SK-N-SH treated with all-trans-retinoic acid at 6 μM for 48 hours (cell line): ENCODE results near the gene TBC1D13.
"Not testable (repeated sequence)": the region's sequence is repeated elsewhere in the genome, so short reads cannot be mapped to it uniquely, and the experiment has no call there.

Experiments
- ATAC-seq: fragments of 200-7000 bp; cut with Tn5 transposase; 3 replicates; pipeline ENCODE4 v1.9.1; 2020; ENCODE audit warnings: mild to moderate bottlenecking, moderate library complexity
- ARNTL ChIP-seq: fragments of 450-650 bp; formaldehyde crosslinking; IDR thresholded peaks from 2 replicates; pipeline ENCODE4 v1.5.0; 2020; ENCODE audit warnings: low read depth, mild to moderate bottlenecking, moderate library complexity, borderline replicate concordance
- BACH2 ChIP-seq: fragments of 250-450 bp; sonication (Bioruptor Pico); IDR thresholded peaks from 2 replicates; pipeline ENCODE4 v1.9.0; 2021; ENCODE audit warnings: mild to moderate bottlenecking, borderline replicate concordance
- CREB5 ChIP-seq: fragments of 250-450 bp; sonication (Bioruptor Pico); IDR thresholded peaks from 2 replicates; pipeline ENCODE4 v1.5.1; 2020; ENCODE audit warnings: low read depth, mild to moderate bottlenecking, moderate library complexity
- CSDC2 ChIP-seq: fragments of 250-450 bp; sonication (Bioruptor Pico); IDR thresholded peaks from 2 replicates; pipeline ENCODE4 v1.5.0; 2020; ENCODE audit warnings: mild to moderate bottlenecking, moderate library complexity
- ESRRG ChIP-seq: fragments of 250-450 bp; sonication (Bioruptor Pico); IDR thresholded peaks from 2 replicates; pipeline ENCODE4 v1.6.1; 2021; ENCODE audit warnings: mild to moderate bottlenecking
- GLIS3 ChIP-seq: fragments of 250-450 bp; sonication (Bioruptor Pico); IDR thresholded peaks from 2 replicates; pipeline ENCODE4 v1.5.0; 2020; ENCODE audit warnings: mild to moderate bottlenecking, moderate library complexity
- ISL1 ChIP-seq: fragments of 250-450 bp; sonication (Bioruptor Pico); IDR thresholded peaks from 2 replicates; pipeline ENCODE4 v2.1.2; 2022; ENCODE audit warnings: mild to moderate bottlenecking, moderate library complexity
- OSR1 ChIP-seq: fragments of 250-450 bp; sonication (Bioruptor Pico); IDR thresholded peaks from 2 replicates; pipeline ENCODE4 v1.8.0; 2022; ENCODE audit warnings: moderate library complexity, mild to moderate bottlenecking, inconsistent platforms
- POU6F1 ChIP-seq: fragments of 250-450 bp; sonication (Bioruptor Pico); IDR thresholded peaks from 2 replicates; pipeline ENCODE4 v1.8.0; 2021; ENCODE audit warnings: low read depth, mild to moderate bottlenecking, moderate library complexity, borderline replicate concordance
- PPARA ChIP-seq: fragments of 250-450 bp; sonication (Bioruptor Pico); IDR thresholded peaks from 2 replicates; pipeline ENCODE4 v1.5.0; 2020; ENCODE audit warnings: mild to moderate bottlenecking, borderline replicate concordance
- RARB ChIP-seq: fragments of 250-450 bp; sonication (Bioruptor Pico); IDR thresholded peaks from 2 replicates; pipeline ENCODE4 v1.8.0; 2021; ENCODE audit warnings: mild to moderate bottlenecking, moderate library complexity
- SNAI2 ChIP-seq: fragments of 250-450 bp; sonication (Bioruptor Pico); IDR thresholded peaks from 2 replicates; pipeline ENCODE4 v1.5.0; 2020; ENCODE audit warnings: mild to moderate bottlenecking, moderate library complexity
- TCF4 ChIP-seq: fragments of 250-450 bp; sonication (Bioruptor Pico); IDR thresholded peaks from 2 replicates; pipeline ENCODE4 v1.8.0; 2021; ENCODE audit warnings: mild to moderate bottlenecking, moderate library complexity, borderline replicate concordance
- TOX ChIP-seq: fragments of 250-450 bp; sonication (Bioruptor Pico); IDR thresholded peaks from 2 replicates; pipeline ENCODE4 v1.8.0; 2021; ENCODE audit warnings: mild to moderate bottlenecking, moderate library complexity, borderline replicate concordance
- ZC3H10 ChIP-seq: fragments of 250-450 bp; sonication (Bioruptor Pico); IDR thresholded peaks from 2 replicates; pipeline ENCODE4 v1.5.1; 2021; ENCODE audit warnings: mild to moderate bottlenecking, moderate library complexity
- ZFP3 ChIP-seq: fragments of 250-450 bp; sonication (Bioruptor Pico); IDR thresholded peaks from 2 replicates; pipeline ENCODE4 v1.5.0; 2020; ENCODE audit warnings: mild to moderate bottlenecking, moderate library complexity
- ZFP30 ChIP-seq: fragments of 450-650 bp; formaldehyde crosslinking; IDR thresholded peaks from 2 replicates; pipeline ENCODE4 v1.5.0; 2022; ENCODE audit warnings: mild to moderate bottlenecking, moderate library complexity
- ZNF565 ChIP-seq: fragments of 450-650 bp; formaldehyde crosslinking; conservative IDR thresholded peaks from 2 replicates; pipeline ENCODE4 v1.5.0; 2020; ENCODE audit warnings: low read depth, mild to moderate bottlenecking, moderate library complexity
- ZNF70 ChIP-seq: fragments of 450-650 bp; formaldehyde crosslinking; IDR thresholded peaks from 2 replicates; pipeline ENCODE4 v1.5.0; 2020; ENCODE audit warnings: mild to moderate bottlenecking, moderate library complexity
- ZNF8 ChIP-seq: fragments of 450-650 bp; formaldehyde crosslinking; IDR thresholded peaks from 2 replicates; pipeline ENCODE4 v1.5.0; 2020; ENCODE audit warnings: mild to moderate bottlenecking, moderate library complexity
- TF ChIP-seq, protein P1 (sequence below): fragments of 250-450 bp; sonication (Bioruptor Pico); IDR thresholded peaks from 2 replicates; pipeline ENCODE4 v1.5.0; 2020; ENCODE audit warnings: mild to moderate bottlenecking, moderate library complexity
- TF ChIP-seq, protein P2 (sequence below): fragments of 250-450 bp; sonication (Bioruptor Pico); IDR thresholded peaks from 2 replicates; pipeline ENCODE4 v1.5.1; 2021; ENCODE audit warnings: mild to moderate bottlenecking, moderate library complexity
- TF ChIP-seq, protein P3 (sequence below): fragments of 250-450 bp; sonication (Bioruptor Pico); IDR thresholded peaks from 2 replicates; pipeline ENCODE4 v1.8.0; 2020; ENCODE audit warnings: mild to moderate bottlenecking, moderate library complexity, borderline replicate concordance

Gene TBC1D13

GRCh38 chr9:128792978-128793686 lies 6.1 kb downstream of the TBC1D13 start:
- TF ChIP-seq ARNTL (CRISPR knock-in tag) (no peak), ZFP3 (no peak), POU6F1 (CRISPR knock-in tag) (no peak), OSR1 (no peak), ZNF8 (CRISPR knock-in tag) (no peak), RARB (CRISPR knock-in tag) (no peak), TCF4 (CRISPR knock-in tag) (no peak), SNAI2 (CRISPR knock-in tag) (no peak), ISL1 (CRISPR knock-in tag) (no peak), ESRRG (CRISPR knock-in tag) (no peak), ZNF70 (CRISPR knock-in tag) (no peak), GLIS3 (CRISPR knock-in tag) (no peak), TOX (CRISPR knock-in tag) (no peak), ZC3H10 (CRISPR knock-in tag) (no peak), ZNF565 (CRISPR knock-in tag) (no peak)
- TF ChIP-seq, protein P1, sequence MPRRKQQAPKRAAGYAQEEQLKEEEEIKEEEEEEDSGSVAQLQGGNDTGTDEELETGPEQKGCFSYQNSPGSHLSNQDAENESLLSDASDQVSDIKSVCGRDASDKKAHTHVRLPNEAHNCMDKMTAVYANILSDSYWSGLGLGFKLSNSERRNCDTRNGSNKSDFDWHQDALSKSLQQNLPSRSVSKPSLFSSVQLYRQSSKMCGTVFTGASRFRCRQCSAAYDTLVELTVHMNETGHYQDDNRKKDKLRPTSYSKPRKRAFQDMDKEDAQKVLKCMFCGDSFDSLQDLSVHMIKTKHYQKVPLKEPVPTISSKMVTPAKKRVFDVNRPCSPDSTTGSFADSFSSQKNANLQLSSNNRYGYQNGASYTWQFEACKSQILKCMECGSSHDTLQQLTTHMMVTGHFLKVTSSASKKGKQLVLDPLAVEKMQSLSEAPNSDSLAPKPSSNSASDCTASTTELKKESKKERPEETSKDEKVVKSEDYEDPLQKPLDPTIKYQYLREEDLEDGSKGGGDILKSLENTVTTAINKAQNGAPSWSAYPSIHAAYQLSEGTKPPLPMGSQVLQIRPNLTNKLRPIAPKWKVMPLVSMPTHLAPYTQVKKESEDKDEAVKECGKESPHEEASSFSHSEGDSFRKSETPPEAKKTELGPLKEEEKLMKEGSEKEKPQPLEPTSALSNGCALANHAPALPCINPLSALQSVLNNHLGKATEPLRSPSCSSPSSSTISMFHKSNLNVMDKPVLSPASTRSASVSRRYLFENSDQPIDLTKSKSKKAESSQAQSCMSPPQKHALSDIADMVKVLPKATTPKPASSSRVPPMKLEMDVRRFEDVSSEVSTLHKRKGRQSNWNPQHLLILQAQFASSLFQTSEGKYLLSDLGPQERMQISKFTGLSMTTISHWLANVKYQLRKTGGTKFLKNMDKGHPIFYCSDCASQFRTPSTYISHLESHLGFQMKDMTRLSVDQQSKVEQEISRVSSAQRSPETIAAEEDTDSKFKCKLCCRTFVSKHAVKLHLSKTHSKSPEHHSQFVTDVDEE (CRISPR knock-in tag), result no peak
- TF ChIP-seq, protein P2, sequence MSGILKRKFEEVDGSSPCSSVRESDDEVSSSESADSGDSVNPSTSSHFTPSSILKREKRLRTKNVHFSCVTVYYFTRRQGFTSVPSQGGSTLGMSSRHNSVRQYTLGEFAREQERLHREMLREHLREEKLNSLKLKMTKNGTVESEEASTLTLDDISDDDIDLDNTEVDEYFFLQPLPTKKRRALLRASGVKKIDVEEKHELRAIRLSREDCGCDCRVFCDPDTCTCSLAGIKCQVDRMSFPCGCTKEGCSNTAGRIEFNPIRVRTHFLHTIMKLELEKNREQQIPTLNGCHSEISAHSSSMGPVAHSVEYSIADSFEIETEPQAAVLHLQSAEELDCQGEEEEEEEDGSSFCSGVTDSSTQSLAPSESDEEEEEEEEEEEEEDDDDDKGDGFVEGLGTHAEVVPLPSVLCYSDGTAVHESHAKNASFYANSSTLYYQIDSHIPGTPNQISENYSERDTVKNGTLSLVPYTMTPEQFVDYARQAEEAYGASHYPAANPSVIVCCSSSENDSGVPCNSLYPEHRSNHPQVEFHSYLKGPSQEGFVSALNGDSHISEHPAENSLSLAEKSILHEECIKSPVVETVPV, result no peak
- TF ChIP-seq, all 23 proteins: peak for 0
- no peak for ATAC-seq

DNA sequence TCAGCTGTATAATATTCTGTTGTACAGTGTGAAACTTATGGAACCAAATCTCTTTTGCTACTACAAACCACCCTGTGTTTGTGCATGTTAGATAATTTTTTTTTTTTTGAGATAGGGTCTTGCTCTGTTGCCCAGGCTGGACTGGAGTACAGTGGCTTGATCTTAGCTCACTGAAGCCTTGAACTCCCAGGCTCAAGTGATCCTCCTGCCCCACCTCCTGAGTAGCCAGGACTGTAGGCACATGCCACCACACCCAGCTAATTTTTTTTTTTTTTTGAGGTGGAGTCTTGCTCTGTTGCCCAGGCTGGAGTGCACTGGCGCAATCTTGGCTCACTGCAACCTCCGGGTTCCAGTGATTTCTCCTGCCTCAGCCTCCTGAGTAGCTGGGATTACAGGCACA lies 7.9 kb downstream of the TBC1D13 start:
- ATAC-seq, result not testable (repeated sequence)

DNA sequence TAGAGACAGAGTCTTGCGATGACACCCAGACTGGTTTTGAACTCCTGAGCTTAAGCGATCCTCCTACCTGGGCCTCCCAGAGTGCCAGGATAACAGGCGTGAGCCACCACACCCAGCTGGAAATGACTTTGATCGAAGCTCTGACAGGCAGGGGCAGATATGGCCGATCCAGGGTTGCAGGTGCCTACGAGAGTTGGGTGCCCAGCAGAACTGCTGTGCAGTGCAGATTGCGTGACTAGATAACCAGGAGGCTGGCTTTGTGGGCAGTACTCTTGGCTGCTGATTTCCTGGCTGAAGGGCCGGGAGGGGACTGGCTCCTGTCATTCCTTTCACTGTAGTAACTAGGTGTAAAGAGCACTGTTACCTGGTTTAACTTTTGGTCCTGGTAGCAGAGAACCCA lies 11.8 kb downstream of the TBC1D13 start:
- TF ChIP-seq PPARA (CRISPR knock-in tag), result no peak
- no peak for TF ChIP-seq ZNF8 (CRISPR knock-in tag)
- TF ChIP-seq, protein P3, sequence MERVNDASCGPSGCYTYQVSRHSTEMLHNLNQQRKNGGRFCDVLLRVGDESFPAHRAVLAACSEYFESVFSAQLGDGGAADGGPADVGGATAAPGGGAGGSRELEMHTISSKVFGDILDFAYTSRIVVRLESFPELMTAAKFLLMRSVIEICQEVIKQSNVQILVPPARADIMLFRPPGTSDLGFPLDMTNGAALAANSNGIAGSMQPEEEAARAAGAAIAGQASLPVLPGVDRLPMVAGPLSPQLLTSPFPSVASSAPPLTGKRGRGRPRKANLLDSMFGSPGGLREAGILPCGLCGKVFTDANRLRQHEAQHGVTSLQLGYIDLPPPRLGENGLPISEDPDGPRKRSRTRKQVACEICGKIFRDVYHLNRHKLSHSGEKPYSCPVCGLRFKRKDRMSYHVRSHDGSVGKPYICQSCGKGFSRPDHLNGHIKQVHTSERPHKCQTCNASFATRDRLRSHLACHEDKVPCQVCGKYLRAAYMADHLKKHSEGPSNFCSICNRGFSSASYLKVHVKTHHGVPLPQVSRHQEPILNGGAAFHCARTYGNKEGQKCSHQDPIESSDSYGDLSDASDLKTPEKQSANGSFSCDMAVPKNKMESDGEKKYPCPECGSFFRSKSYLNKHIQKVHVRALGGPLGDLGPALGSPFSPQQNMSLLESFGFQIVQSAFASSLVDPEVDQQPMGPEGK (CRISPR knock-in tag), result no peak
- TF ChIP-seq ISL1 (CRISPR knock-in tag), result no peak
- no peak for TF ChIP-seq ESRRG (CRISPR knock-in tag)
- no peak for TF ChIP-seq GLIS3 (CRISPR knock-in tag)
- no peak for TF ChIP-seq BACH2 (CRISPR knock-in tag)
- no peak for TF ChIP-seq ZFP30 (CRISPR knock-in tag)
- no peak for TF ChIP-seq ARNTL (CRISPR knock-in tag)
- TF ChIP-seq ZNF565 (CRISPR knock-in tag), result no peak
- TF ChIP-seq CSDC2 (CRISPR knock-in tag), result no peak
- no peak for TF ChIP-seq CREB5 (CRISPR knock-in tag)
- TF ChIP-seq SNAI2 (CRISPR knock-in tag), result no peak
- TF ChIP-seq OSR1, result no peak
- TF ChIP-seq ZNF70 (CRISPR knock-in tag), result no peak
- TF ChIP-seq, protein P1 (CRISPR knock-in tag), result no peak
- TF ChIP-seq TOX (CRISPR knock-in tag), result no peak
- TF ChIP-seq RARB (CRISPR knock-in tag), result no peak
- TF ChIP-seq, all 23 proteins: peak for 0
- ATAC-seq, result no peak
